Left ventricle myocardium inferior (tissue), 1 donor: Measurements from ENCODE around the gene COA1. TPM values are rescaled to one million over a fixed set of nuclear protein-coding genes. Genes with fewer than 3 reads are reported as not detected.

Source experiments
- DNase-seq: peaks from one replicate; pipeline ENCODE4 v3.0.0-alpha.2; 2020
- H3K27ac ChIP-seq: fragments of 200-600 bp; replicated peaks from 2 replicates; pipeline ENCODE4 v1.8.0; 2021
- H3K27me3 ChIP-seq: fragments of 200-600 bp; 2 replicates; pipeline ENCODE4 v1.8.0; 2021; ENCODE audit warnings: low read depth
- H3K36me3 ChIP-seq: fragments of 200-600 bp; 2 replicates; pipeline ENCODE4 v1.8.0; 2021
- H3K4me1 ChIP-seq: fragments of 200-600 bp; 2 replicates; pipeline ENCODE4 v1.8.0; 2021
- H3K4me3 ChIP-seq: fragments of 200-600 bp; 2 replicates; pipeline ENCODE4 v1.8.0; 2021; ENCODE audit warnings: mild to moderate bottlenecking, moderate library complexity
- H3K9me3 ChIP-seq: fragments of 200-600 bp; replicated peaks from 2 replicates; pipeline ENCODE4 v1.8.0; 2021
- CTCF ChIP-seq: fragments of 200-600 bp; IDR thresholded peaks from 2 replicates; pipeline ENCODE4 v1.8.0; 2021; ENCODE audit warnings: antibody characterized with exemption, mild to moderate bottlenecking, borderline replicate concordance
- intact Hi-C: fragments of 100-400 bp; cut with micrococcal nuclease; formaldehyde crosslinking; loops from one replicate; pipeline ENCODE4 v1.11.0; 2022
- total RNA-seq: library from RNA; stranded (reverse); fragmentation: NEBNext Ultra II Directional; extraction: Animal tissue kit (Norgen Biotek cat#: 25700); gene quantifications from one replicate; pipeline ENCODE4 v1.2.1, GENCODE V29; 2021
- donor health status: DM: no; HTN: yes; CAD: no; lungs with severe emphysema.

COA1 gene
- total RNA-seq, 1 donor from 2014 or later, result 76.5 TPM

GRCh38 chr7:43698460-43699255 is 30.7 kb downstream of the COA1 start:
- no peak overlapping the region for H3K4me3 ChIP-seq
- no peak for TF ChIP-seq CTCF
- no peak overlapping the region for H3K27ac ChIP-seq
- H3K9me3 ChIP-seq, result no peaks in the 10 kb centered on the region
- H3K4me1 ChIP-seq, result peaks cover 36% of the 10 kb centered on the region
- no peak for DNase-seq
- no peaks in the 10 kb centered on the region for H3K27me3 ChIP-seq
- intact Hi-C loops, result no loop called here
- no peaks in the 10 kb centered on the region for H3K36me3 ChIP-seq

GRCh38 chr7:43697690-43698089 is 31.6 kb downstream of the COA1 start:
- Histone ChIP-seq H3K36me3 (no peaks in the 10 kb centered on the region), H3K4me1 (peaks cover 43% of the 10 kb centered on the region), H3K9me3 (no peaks in the 10 kb centered on the region), H3K4me3 (no peak overlapping the region), H3K27me3 (no peaks in the 10 kb centered on the region), H3K27ac (no peak overlapping the region)
- intact Hi-C loops, result no loop called here
- no peak for TF ChIP-seq CTCF
- no peak for DNase-seq

GRCh38 chr7:43695365-43695764 is 34.0 kb downstream of the COA1 start:
- TF ChIP-seq CTCF, result no peak
- no peaks in the 10 kb centered on the region for H3K27me3 ChIP-seq
- DNase-seq, result no peak
- intact Hi-C loops, result no loop called here
- H3K4me3 ChIP-seq, result no peak overlapping the region
- peaks cover 31% of the 10 kb centered on the region for H3K4me1 ChIP-seq
- H3K36me3 ChIP-seq, result no peaks in the 10 kb centered on the region
- no peak overlapping the region for H3K27ac ChIP-seq
- no peaks in the 10 kb centered on the region for H3K9me3 ChIP-seq

- Histone ChIP-seq H3K9me3 (no peaks in the 10 kb centered on the region), H3K27me3 (no peaks in the 10 kb centered on the region), H3K36me3 (no peaks in the 10 kb centered on the region), H3K27ac (no peak overlapping the region), H3K4me1 (peaks cover 22% of the 10 kb centered on the region), H3K4me3 (no peak overlapping the region)
- no peak for DNase-seq
- no peak for TF ChIP-seq CTCF
- intact Hi-C loops, result no loop called here
Observed at GRCh38 chr7:43694399-43694748, 34.9 kb downstream of the COA1 start.

- H3K9me3 ChIP-seq, result no peaks in the 10 kb centered on the region
- H3K27ac ChIP-seq, result no peak overlapping the region
- no peak for DNase-seq
- H3K27me3 ChIP-seq, result no peaks in the 10 kb centered on the region
- peaks cover 22% of the 10 kb centered on the region for H3K4me1 ChIP-seq
- intact Hi-C loops, result no loop called here
- no peak for TF ChIP-seq CTCF
- H3K4me3 ChIP-seq, result no peak overlapping the region
- H3K36me3 ChIP-seq, result no peaks in the 10 kb centered on the region
Observed at GRCh38 chr7:43693687-43694398, 35.5 kb downstream of the COA1 start.
